Measurements from ENCODE around the gene RABGAP1L.

RABGAP1L gene

GRCh38 chr1:174954073-174954460, 794.7 kb downstream of the RABGAP1L start:
- no peak for DNase-seq

- no peak for DNase-seq
Measured at GRCh38 chr1:174954671-174955669, 795.6 kb downstream of the RABGAP1L start.

- DNase-seq, result no peak
Measured at GRCh38 chr1:174956086-174956485, 796.8 kb downstream of the RABGAP1L start.

GRCh38 chr1:174956976-174957375, 797.7 kb downstream of the RABGAP1L start:
- no peak for DNase-seq

- no peak for DNase-seq
Measured at GRCh38 chr1:174957829-174958228, 798.5 kb downstream of the RABGAP1L start.

- DNase-seq, result no peak
Measured at GRCh38 chr1:174958396-174958795, 799.1 kb downstream of the RABGAP1L start.

- DNase-seq, result no peak
Measured at GRCh38 chr1:174960362-174960761, 801.0 kb downstream of the RABGAP1L start.

- DNase-seq, result peak; percentile 25
Measured at GRCh38 chr1:174963529-174964125, 804.3 kb downstream of the RABGAP1L start.

GRCh38 chr1:174964261-174964971, 805.1 kb downstream of the RABGAP1L start:
- DNase-seq, result peak; percentile 36

GRCh38 chr1:174964972-174965361, 805.6 kb downstream of the RABGAP1L start:
- peak; percentile 27 for DNase-seq

GRCh38 chr1:174965362-174966007, 806.2 kb downstream of the RABGAP1L start:
- peak; percentile 60 for DNase-seq

- DNase-seq, result no peak
Measured at GRCh38 chr1:174966008-174966572, 806.8 kb downstream of the RABGAP1L start.

- no peak for DNase-seq
Measured at GRCh38 chr1:174967845-174968705, 808.8 kb downstream of the RABGAP1L start.

- DNase-seq, result peak; percentile 46
Measured at GRCh38 chr1:174968750-174969244, 809.5 kb downstream of the RABGAP1L start.

GRCh38 chr1:174969977-174970376, 810.7 kb downstream of the RABGAP1L start:
- no peak for DNase-seq

GRCh38 chr1:174971466-174971865, 812.1 kb downstream of the RABGAP1L start:
- DNase-seq, result no peak

GRCh38 chr1:174971902-174972301, 812.6 kb downstream of the RABGAP1L start:
- DNase-seq, result no peak

- DNase-seq, result no peak
Measured at GRCh38 chr1:174974711-174975119, 815.4 kb downstream of the RABGAP1L start.

- no peak for DNase-seq
Measured at GRCh38 chr1:174975764-174976163, 816.4 kb downstream of the RABGAP1L start.

GRCh38 chr1:174976436-174977108, 817.3 kb downstream of the RABGAP1L start:
- peak; percentile 34 for DNase-seq

All from CD4-positive, alpha-beta T cell treated with Interleukin-17A for 4 hours (primary cell).